IMR-90 (cell line): Measurements from ENCODE around the gene TAF1B. TPM values are rescaled to one million over a fixed set of nuclear protein-coding genes. Genes with fewer than 3 reads are reported as not detected.

Experiments used
- ATAC-seq: fragments of 200-7000 bp; cut with Tn5 transposase; 2 replicates; pipeline ENCODE4 v1.9.1; 2020; ENCODE audit warnings: low read depth, mild to moderate bottlenecking, moderate library complexity
- BruUV-seq: library from RNA; stranded (reverse); fragments of 400-500 nt; replicated peaks from 2 replicates; lab custom pipeline; 2021; lab: Mats Ljungman, UMichigan
- CTCF ChIA-PET: fragments of 300-600 bp; formaldehyde crosslinking; extraction: SDS; loops from one replicate; lab custom pipeline; 2021; ENCODE audit warnings: antibody characterized with exemption; lab: Yijun Ruan, JAX
- POLR2A ChIA-PET: fragments of 300-600 bp; sonication (Branson Sonifier 250); formaldehyde crosslinking; loops from one replicate; lab custom pipeline; 2022; ENCODE audit warnings: antibody characterized with exemption; ENCODE audit not compliant: unreplicated experiment; lab: Charles Lee
- DNase-seq: peaks from one replicate; pipeline ENCODE4 v3.0.0; 2013
- H2AFZ ChIP-seq: replicated peaks from 2 replicates; pipeline ENCODE3; 2013; ENCODE audit warnings: low read length, mild to moderate bottlenecking; ENCODE audit not compliant: poor library complexity
- H2AK5ac ChIP-seq: 2 replicates; pipeline ENCODE4 v1.6.1; 2013; ENCODE audit warnings: low read depth, low read length, inconsistent platforms
- H2AK9ac ChIP-seq: replicated peaks from 2 replicates; pipeline ENCODE3; 2013; ENCODE audit warnings: mild to moderate bottlenecking, low read depth, low read length, moderate library complexity; ENCODE audit not compliant: poor library complexity
- H2BK120ac ChIP-seq: 2 replicates; pipeline ENCODE4 v1.6.1; 2013; ENCODE audit warnings: low read depth, low read length, inconsistent platforms
- H2BK15ac ChIP-seq: 3 replicates; pipeline ENCODE4 v1.6.1; 2013; ENCODE audit warnings: low read depth, low read length, inconsistent platforms
- H2BK20ac ChIP-seq: 2 replicates; pipeline ENCODE4 v1.6.1; 2013; ENCODE audit warnings: low read depth, mild to moderate bottlenecking, inconsistent platforms, low read length, moderate library complexity
- H2BK5ac ChIP-seq: 2 replicates; pipeline ENCODE4 v1.6.1; 2013; ENCODE audit warnings: mild to moderate bottlenecking, low read depth, low read length, inconsistent platforms; ENCODE audit not compliant: poor library complexity, severe bottlenecking
- H3K14ac ChIP-seq: replicated peaks from 2 replicates; pipeline ENCODE4 v1.6.1; 2013; ENCODE audit warnings: low read depth, low read length, inconsistent platforms
- H3K18ac ChIP-seq: 2 replicates; pipeline ENCODE4 v1.6.1; 2013; ENCODE audit warnings: low read depth, low read length, control low read depth
- H3K23ac ChIP-seq: 2 replicates; pipeline ENCODE4 v1.6.1; 2013; ENCODE audit warnings: low read depth, low read length, inconsistent platforms
- H3K27ac ChIP-seq: 2 replicates; pipeline ENCODE4 v1.5.1; 2013; ENCODE audit warnings: mild to moderate bottlenecking, control low read depth, low read length; ENCODE audit not compliant: insufficient read depth
- H3K27me3 ChIP-seq: 2 replicates; pipeline ENCODE4 v1.6.1; 2013; ENCODE audit warnings: low read length; ENCODE audit not compliant: control insufficient read depth, insufficient read depth
- H3K36me3 ChIP-seq: 2 replicates; pipeline ENCODE4 v1.6.1; 2013; ENCODE audit warnings: low read length, mixed read lengths; ENCODE audit not compliant: control insufficient read depth, insufficient read depth
- H3K4ac ChIP-seq: 2 replicates; pipeline ENCODE4 v1.6.1; 2013; ENCODE audit warnings: low read depth, low read length, inconsistent platforms
- H3K4me1 ChIP-seq: 2 replicates; pipeline ENCODE4 v1.6.1; 2013; ENCODE audit warnings: low read length, mixed read lengths; ENCODE audit not compliant: control insufficient read depth, insufficient read depth
- H3K4me2 ChIP-seq: 2 replicates; pipeline ENCODE4 v1.6.1; 2013; ENCODE audit warnings: low read depth, mild to moderate bottlenecking, control low read depth, low read length, moderate library complexity
- H3K4me3 ChIP-seq: 2 replicates; pipeline ENCODE4 v1.5.1; 2013; ENCODE audit warnings: low read depth, mild to moderate bottlenecking, control low read depth, low read length, moderate library complexity; ENCODE audit not compliant: insufficient read depth
- H3K56ac ChIP-seq: 2 replicates; pipeline ENCODE4 v1.6.1; 2013; ENCODE audit warnings: low read length, inconsistent platforms; ENCODE audit not compliant: insufficient read depth; ENCODE audit errors: extremely low read depth
- H3K79me1 ChIP-seq, 2 experiments: 2 replicates each; pipeline ENCODE4 v1.6.1; 2013; ENCODE audit warnings: low read length in 2 of 2, inconsistent platforms in 1 of 2, low read depth in 1 of 2
- H3K9ac ChIP-seq: 2 replicates; pipeline ENCODE4 v1.6.1; 2013; ENCODE audit warnings: low read depth, low read length, control low read depth
- H3K9me1 ChIP-seq: 2 replicates; pipeline ENCODE4 v1.6.1; 2013; ENCODE audit warnings: low read length, inconsistent platforms; ENCODE audit not compliant: insufficient read depth
- H3K9me3 ChIP-seq: 2 replicates; pipeline ENCODE4 v1.6.1; 2013; ENCODE audit warnings: low read length; ENCODE audit not compliant: control insufficient read depth, insufficient read depth
- H4K20me1 ChIP-seq: 2 replicates; pipeline ENCODE4 v1.6.1; 2013; ENCODE audit warnings: low read length, inconsistent platforms; ENCODE audit not compliant: insufficient read depth
- H4K5ac ChIP-seq: 2 replicates; pipeline ENCODE4 v1.6.1; 2013; ENCODE audit warnings: mild to moderate bottlenecking, low read depth, low read length, control low read depth
- H4K8ac ChIP-seq, 2 experiments: 2 replicates each; pipeline ENCODE4 v1.6.1; 2013; ENCODE audit warnings: low read depth in 2 of 2, low read length in 2 of 2, control low read depth in 1 of 2, inconsistent platforms in 1 of 2
- H4K91ac ChIP-seq: 2 replicates; pipeline ENCODE4 v1.6.1; 2013; ENCODE audit warnings: low read depth, low read length, inconsistent platforms; ENCODE audit not compliant: insufficient read depth
- BHLHE40 ChIP-seq: fragments of 150-350 bp; IDR thresholded peaks from 2 replicates; pipeline ENCODE4 v1.6.1; 2016; ENCODE audit warnings: mild to moderate bottlenecking, low read depth, low read length
- CEBPB ChIP-seq: IDR thresholded peaks from 2 replicates; pipeline ENCODE4 v1.6.1; 2012; ENCODE audit warnings: low read depth, low read length, improper control_type of control experiment
- CHD1 ChIP-seq: IDR thresholded peaks from 2 replicates; pipeline ENCODE4 v1.6.1; 2012; ENCODE audit warnings: low read depth, low read length, improper control_type of control experiment
- CTCF ChIP-seq: conservative IDR thresholded peaks from 2 replicates; pipeline ENCODE4 v1.5.1; 2012; ENCODE audit warnings: mild to moderate bottlenecking, low read depth, low read length, improper control_type of control experiment
- FOS ChIP-seq: fragments of 150-350 bp; IDR thresholded peaks from 2 replicates; pipeline ENCODE4 v1.6.1; 2016; ENCODE audit warnings: low read depth, low read length
- MAFK ChIP-seq: IDR thresholded peaks from 2 replicates; pipeline ENCODE4 v1.6.1; 2012; ENCODE audit warnings: low read depth, low read length, improper control_type of control experiment
- MAZ ChIP-seq: IDR thresholded peaks from 2 replicates; pipeline ENCODE4 v1.6.1; 2012; ENCODE audit warnings: low read depth, mild to moderate bottlenecking, low read length, improper control_type of control experiment, moderate library complexity, borderline replicate concordance
- MXI1 ChIP-seq: IDR thresholded peaks from 2 replicates; pipeline ENCODE4 v1.6.1; 2012; ENCODE audit warnings: low read depth, mild to moderate bottlenecking, low read length, moderate library complexity, borderline replicate concordance
- NFE2L2 ChIP-seq: fragments of 150-350 bp; IDR thresholded peaks from 2 replicates; pipeline ENCODE4 v1.6.1; 2016; ENCODE audit warnings: low read depth, mild to moderate bottlenecking, low read length
- POLR2A ChIP-seq: IDR thresholded peaks from 2 replicates; pipeline ENCODE4 v1.6.1; 2012; ENCODE audit warnings: mild to moderate bottlenecking, low read depth, low read length
- RAD21 ChIP-seq: IDR thresholded peaks from 2 replicates; pipeline ENCODE4 v1.6.1; 2012; ENCODE audit warnings: low read length, improper control_type of control experiment
- RFX5 ChIP-seq: IDR thresholded peaks from 2 replicates; pipeline ENCODE4 v1.8.0; 2012; ENCODE audit warnings: low read depth, mild to moderate bottlenecking, low read length, moderate library complexity
- SMC3 ChIP-seq: fragments of 150-350 bp; IDR thresholded peaks from 2 replicates; pipeline ENCODE4 v1.6.1; 2016; ENCODE audit warnings: low read depth, mild to moderate bottlenecking, antibody characterized with exemption, low read length, moderate library complexity
- USF2 ChIP-seq: fragments of 150-350 bp; IDR thresholded peaks from 2 replicates; pipeline ENCODE4 v1.6.1; 2017; ENCODE audit warnings: mild to moderate bottlenecking, antibody characterized with exemption, low read length, low read depth
- WGBS, 2 experiments: methylation state at CpG; one replicate each; pipeline versions ENCODE4 v1.1.5 to v1.1.7; 2013; ENCODE audit warnings: missing lambda C conversion rate in 2 of 2; ENCODE audit not compliant: insufficient read length in 1 of 2; ENCODE audit errors: extremely low coverage in 2 of 2; 5-methylcytosine and 5-hydroxymethylcytosine counted together
- dilution Hi-C: fragments of 300-500 bp; cut with HindIII; formaldehyde crosslinking; loops from one replicate; pipeline ENCODE4 v1.14.3; 2018; ENCODE audit warnings: low sequenced_read_pairs; ENCODE audit not compliant: unreplicated experiment
- in situ Hi-C: fragments of 300-500 bp; cut with MboI; formaldehyde crosslinking; loops from 3 replicates; pipeline ENCODE4 v1.14.3; 2019; ENCODE audit warnings: low sequenced_read_pairs, inconsistent platforms, mixed read lengths
- intact Hi-C: fragments of 100-400 bp; cut with micrococcal nuclease; formaldehyde crosslinking; loops from 2 replicates; pipeline ENCODE4 v1.10.0; 2022
- polyA plus RNA-seq, 3 experiments: library from polyadenylated mRNA; depleted of rRNA; stranded (reverse); fragments of >200 nt; gene quantifications; 2 replicates each; pipeline ENCODE4 v1.2.3, GENCODE V29; 2012; ENCODE audit warnings: low replicate concordance in 1 of 3
- total RNA-seq: library from RNA; depleted of rRNA; stranded (reverse); fragments of >200 nt; gene quantifications from 2 replicates; pipeline ENCODE4 v1.2.3, GENCODE V29; 2012

TAF1B gene
- total and polyA plus RNA-seq, 2 of the 4 experiments (the other 2 are of a cell fraction): 8.4 to 19.9 TPM

- Histone ChIP-seq H2AK5ac (no peak overlapping the region), H3K18ac (peak overlapping the region; percentile 55; the same call in 1 of the 2 replicates), H3K56ac (no peak overlapping the region), H3K14ac (0 out of 2 replicates have a peak overlapping the region, but pooled peaks have one; percentile 18), H3K4ac (peak overlapping the region; percentile 19; the same call in 1 of the 2 replicates), H3K23ac (peak overlapping the region; percentile 19; the same call in 1 of the 2 replicates), H3K27me3 (no peaks in the 10 kb centered on the region), H2AFZ (no peak overlapping the region), H2BK15ac (peak overlapping the region; percentile 60; the same call in 2 of the 3 replicates), H2BK20ac (peak overlapping the region; percentile 52; the same call in 1 of the 2 replicates), H2AK9ac (no peak overlapping the region), H3K9me3 (no peaks in the 10 kb centered on the region), H3K36me3 (no peaks in the 10 kb centered on the region), H4K5ac (no peak overlapping the region), H3K4me3 (no peak overlapping the region), H4K8ac (peak overlapping the region in 1 of 2 experiments; percentile 5; a peak in 2 of 4 replicates), H3K4me2 (peak overlapping the region; percentile 56), H4K91ac (no peak overlapping the region), H3K4me1 (peaks cover 37% of the 10 kb centered on the region), H3K79me1 (no peaks in the 10 kb centered on the region), H3K9ac (no peak overlapping the region), H2BK5ac (peak overlapping the region; percentile 11), H3K27ac (peak overlapping the region; percentile 50; the same call in 1 of the 2 replicates), H2BK120ac (peak overlapping the region; percentile 45), H3K9me1 (peaks cover 12% of the 10 kb centered on the region), H4K20me1 (no peaks in the 10 kb centered on the region)
- CTCF ChIA-PET: interaction anchor here (0.9 to 2.2 kb wide), 3 partner anchors 10 to 175 kb away, joined by 3 to 14 read pairs (median 4); no protein-coding TSS in a partner anchor
- in situ Hi-C loops: no loop called here
- dilution Hi-C loops: no loop called here
- no CpG with 5 or more reads among the region's 4 CpGs for WGBS, 2 experiments
- POLR2A ChIA-PET: no interaction called here
- ATAC-seq: peak; percentile 16; the same call in 1 of the 2 replicates
- intact Hi-C loops: no loop called here
- no TSS peak for BruUV-seq
- peak; percentile 49 for DNase-seq
- TF ChIP-seq RAD21 (no peak), MAFK (no peak), BHLHE40 (no peak), FOS (no peak), SMC3 (no peak), POLR2A (no peak), RFX5 (no peak), MXI1 (no peak), MAZ (no peak), USF2 (no peak), CHD1 (no peak), NFE2L2 (no peak), CTCF (no peak), CEBPB (no peak)
Measured at GRCh38 chr2:9974343-9974742, 131.1 kb downstream of the TAF1B start.
